Cardiac muscle cell (in vitro differentiated cells and primary cell): ENCODE measurements around the gene MORF4L2. TPM values are rescaled to one million over a fixed set of nuclear protein-coding genes. Genes with fewer than 3 reads are reported as not detected.

Experiments used
- DNase-seq, 2 donors: peaks; one replicate each; pipeline versions ENCODE4 v3.0.0 to v3.0.0-alpha.2; 2010 to 2017; ENCODE audit warnings: low read depth in 1 of 2, low spot score in 1 of 2
- H3K27ac ChIP-seq: fragments of 200-600 bp; sonication (generic); 2 replicates; pipeline ENCODE4 v1.5.1; 2016
- H3K27me3 ChIP-seq: fragments of 200-600 bp; sonication (generic); 2 replicates; pipeline ENCODE4 v1.6.0; 2016; ENCODE audit warnings: control low read depth
- H3K36me3 ChIP-seq: fragments of 200-600 bp; sonication (generic); 2 replicates; pipeline ENCODE4 v1.5.1; 2016; ENCODE audit warnings: control low read depth
- H3K4me1 ChIP-seq: fragments of 200-600 bp; sonication (generic); 2 replicates; pipeline ENCODE4 v1.8.1; 2017; ENCODE audit warnings: low read depth, mild to moderate bottlenecking, mixed run types
- H3K4me3 ChIP-seq: fragments of 200-600 bp; sonication (generic); 2 replicates; pipeline ENCODE4 v1.5.1; 2016; ENCODE audit warnings: mild to moderate bottlenecking
- H3K9me3 ChIP-seq: fragments of 200-600 bp; sonication (generic); 2 replicates; pipeline ENCODE4 v1.5.1; 2017; ENCODE audit warnings: low read depth, mild to moderate bottlenecking, control low read depth
- polyA plus RNA-seq: library from polyadenylated mRNA; unstranded; fragments of >200 nt; fragmentation: Nextera tagmentation; extraction: Ambion mirVana; gene quantifications from 2 replicates; pipeline ENCODE4 v1.2.1, GENCODE V29; 2016
- total RNA-seq: library from RNA; depleted of rRNA; stranded (reverse); fragments of >200 nt; gene quantifications from 2 replicates; pipeline ENCODE4 v1.2.3, GENCODE V29; 2016
- TF ChIP-seq, protein P1 (sequence below): IDR thresholded peaks from 2 replicates; pipeline ENCODE4 v1.5.1; 2012; ENCODE audit warnings: low read depth, mild to moderate bottlenecking, low read length

Gene MORF4L2
- total and polyA plus RNA-seq, 2 experiments from 2014 or later = 629 to 796 TPM

DNA sequence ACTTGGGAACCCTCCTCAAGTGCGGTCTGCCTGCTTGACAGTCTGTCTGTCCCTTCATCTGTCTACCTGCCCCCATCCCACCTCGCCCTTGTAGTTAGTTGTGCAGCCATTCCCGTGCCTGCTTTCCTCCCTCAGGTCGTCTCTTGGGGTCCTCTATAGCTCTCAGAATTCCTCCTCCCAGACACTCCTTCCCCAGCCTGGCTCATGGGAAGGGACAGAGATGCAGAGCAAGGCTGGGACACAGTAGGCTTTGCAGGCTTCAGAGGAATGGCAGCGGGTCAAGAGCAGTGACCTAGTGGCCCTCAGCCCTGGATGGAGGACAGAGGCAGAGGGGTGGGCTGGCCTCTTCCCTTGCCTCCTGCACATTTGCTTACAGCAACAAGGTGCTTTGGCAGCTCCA is 42.5 kb upstream of the MORF4L2 start:
- Histone ChIP-seq H3K27me3 (no peaks in the 10 kb centered on the region), H3K36me3 (no peaks in the 10 kb centered on the region), H3K4me3 (no peak overlapping the region), H3K9me3 (no peaks in the 10 kb centered on the region), H3K27ac (no peak overlapping the region), H3K4me1 (no peaks in the 10 kb centered on the region)
- TF ChIP-seq, protein P1, sequence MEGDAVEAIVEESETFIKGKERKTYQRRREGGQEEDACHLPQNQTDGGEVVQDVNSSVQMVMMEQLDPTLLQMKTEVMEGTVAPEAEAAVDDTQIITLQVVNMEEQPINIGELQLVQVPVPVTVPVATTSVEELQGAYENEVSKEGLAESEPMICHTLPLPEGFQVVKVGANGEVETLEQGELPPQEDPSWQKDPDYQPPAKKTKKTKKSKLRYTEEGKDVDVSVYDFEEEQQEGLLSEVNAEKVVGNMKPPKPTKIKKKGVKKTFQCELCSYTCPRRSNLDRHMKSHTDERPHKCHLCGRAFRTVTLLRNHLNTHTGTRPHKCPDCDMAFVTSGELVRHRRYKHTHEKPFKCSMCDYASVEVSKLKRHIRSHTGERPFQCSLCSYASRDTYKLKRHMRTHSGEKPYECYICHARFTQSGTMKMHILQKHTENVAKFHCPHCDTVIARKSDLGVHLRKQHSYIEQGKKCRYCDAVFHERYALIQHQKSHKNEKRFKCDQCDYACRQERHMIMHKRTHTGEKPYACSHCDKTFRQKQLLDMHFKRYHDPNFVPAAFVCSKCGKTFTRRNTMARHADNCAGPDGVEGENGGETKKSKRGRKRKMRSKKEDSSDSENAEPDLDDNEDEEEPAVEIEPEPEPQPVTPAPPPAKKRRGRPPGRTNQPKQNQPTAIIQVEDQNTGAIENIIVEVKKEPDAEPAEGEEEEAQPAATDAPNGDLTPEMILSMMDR = no peak
- no peak for DNase-seq

DNA sequence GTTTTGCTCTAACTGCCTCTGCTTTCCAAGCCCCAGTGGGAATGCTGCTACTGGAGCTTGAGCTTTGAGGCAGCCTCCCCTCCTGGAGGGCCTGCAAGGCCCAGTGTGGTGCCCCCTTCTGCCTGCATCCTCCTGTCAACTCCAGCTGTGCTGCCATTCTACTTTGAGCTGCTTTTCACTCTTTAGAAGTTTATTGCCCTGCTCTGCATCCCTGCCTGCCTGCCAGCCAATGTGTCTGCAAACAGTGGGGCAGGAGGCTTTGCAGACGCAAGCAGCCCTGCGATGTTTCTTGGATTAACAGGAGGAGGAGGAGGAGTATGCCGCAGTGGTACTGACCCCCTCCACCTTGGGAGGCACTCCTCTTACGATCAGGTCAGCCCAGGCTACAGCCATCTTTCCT is 40.6 kb upstream of the MORF4L2 start:
- H3K4me1 ChIP-seq = no peaks in the 10 kb centered on the region
- no peak for DNase-seq
- H3K27me3 ChIP-seq = no peaks in the 10 kb centered on the region
- H3K36me3 ChIP-seq = no peaks in the 10 kb centered on the region
- H3K9me3 ChIP-seq = no peaks in the 10 kb centered on the region
- TF ChIP-seq, protein P1 = no peak
- H3K4me3 ChIP-seq = no peak overlapping the region
- no peak overlapping the region for H3K27ac ChIP-seq

DNA sequence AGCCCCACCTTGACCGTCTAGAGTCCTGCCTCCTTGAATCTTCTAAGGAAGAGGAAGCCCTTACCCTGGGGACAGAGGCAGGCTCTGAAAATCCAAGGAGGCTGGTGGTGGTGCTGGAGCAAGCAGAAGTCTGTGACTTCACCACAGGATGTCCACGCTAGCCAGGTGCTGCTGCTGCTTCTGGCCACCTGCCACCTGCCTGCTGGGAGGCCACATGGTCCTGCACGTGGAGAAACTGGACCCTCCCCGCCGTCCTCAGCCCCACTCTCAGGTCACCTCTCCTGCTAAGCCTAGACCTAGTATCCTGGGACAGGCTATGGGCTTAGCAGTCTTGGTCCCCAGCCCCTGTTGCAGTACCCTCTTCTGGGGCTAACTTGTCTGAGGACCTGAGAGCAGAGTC is 40.0 kb upstream of the MORF4L2 start:
- Histone ChIP-seq H3K4me1 (no peaks in the 10 kb centered on the region), H3K9me3 (no peaks in the 10 kb centered on the region), H3K27ac (no peak overlapping the region), H3K27me3 (no peaks in the 10 kb centered on the region), H3K36me3 (no peaks in the 10 kb centered on the region), H3K4me3 (no peak overlapping the region)
- TF ChIP-seq, protein P1 = no peak
- no peak for DNase-seq

DNA sequence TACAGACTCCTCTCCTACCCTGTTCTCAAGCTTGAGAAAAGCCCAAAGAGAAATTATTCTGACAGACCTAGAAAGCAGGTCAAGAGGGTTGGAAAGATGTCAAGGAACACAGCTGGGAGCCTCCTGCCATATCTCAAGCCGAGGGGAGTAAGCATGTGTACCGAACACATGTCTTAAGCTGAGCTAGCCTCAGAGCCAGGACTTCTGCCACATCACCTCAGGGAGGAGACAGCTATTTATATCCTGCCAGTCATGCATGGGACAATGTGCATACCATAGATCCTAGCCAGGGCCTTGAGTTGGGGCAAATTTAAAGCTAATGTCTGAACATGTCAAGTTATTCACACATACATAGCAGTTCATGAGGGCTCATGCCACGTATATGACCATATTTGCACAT is 36.0 kb upstream of the MORF4L2 start:
- DNase-seq = peak in 1 of 2 donors; percentile 73

DNA sequence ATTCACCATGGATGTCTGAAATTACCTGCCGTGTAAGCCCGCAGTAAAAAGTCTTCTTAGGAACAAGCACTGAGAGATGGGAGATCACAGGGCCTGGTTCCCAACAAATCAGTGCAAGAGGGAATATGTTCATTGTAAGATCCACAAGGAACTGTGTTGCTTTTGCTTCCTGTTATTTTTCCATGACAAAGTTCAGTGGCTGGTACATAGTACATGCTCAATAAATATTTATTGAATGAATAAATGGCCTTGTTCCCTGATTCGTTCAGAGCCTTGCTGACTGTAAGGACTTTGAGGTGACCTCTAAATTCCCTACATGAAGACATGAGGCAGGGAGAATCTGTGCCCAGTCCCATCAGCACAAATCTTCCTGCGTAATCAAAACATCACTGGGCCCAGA is 31.6 kb upstream of the MORF4L2 start:
- TF ChIP-seq, protein P1 = no peak
- DNase-seq = no peak
- Histone ChIP-seq H3K36me3 (no peaks in the 10 kb centered on the region), H3K27me3 (no peaks in the 10 kb centered on the region), H3K4me1 (no peaks in the 10 kb centered on the region), H3K27ac (no peak overlapping the region), H3K9me3 (no peaks in the 10 kb centered on the region), H3K4me3 (no peak overlapping the region)

More for the DNA sequence above, 36.0 kb upstream of the MORF4L2 start:
- Histone ChIP-seq H3K4me3 (no peak overlapping the region), H3K36me3 (no peaks in the 10 kb centered on the region), H3K27ac (no peak overlapping the region), H3K9me3 (no peaks in the 10 kb centered on the region), H3K4me1 (no peaks in the 10 kb centered on the region), H3K27me3 (no peaks in the 10 kb centered on the region)
- TF ChIP-seq, protein P1 = no peak

DNA sequence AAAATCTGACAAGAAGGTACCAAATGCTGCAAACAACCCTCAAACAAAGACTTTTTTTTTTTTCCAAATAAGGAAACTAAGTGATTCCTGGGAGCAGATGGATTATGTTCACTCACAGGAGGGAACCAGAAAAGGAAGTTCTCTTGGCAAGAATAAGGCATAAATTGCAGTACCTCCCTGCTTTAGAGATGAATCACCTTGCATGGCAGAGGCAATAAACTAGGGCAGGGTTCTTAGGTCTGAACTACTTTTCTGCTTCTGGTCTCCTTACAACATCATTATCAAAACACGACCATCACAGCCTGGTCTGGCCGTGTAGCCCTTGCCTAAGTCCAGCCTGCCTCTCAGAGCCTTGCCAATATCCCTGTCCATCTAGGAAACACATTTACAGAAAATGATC is 30.5 kb upstream of the MORF4L2 start:
- peak in 1 of 2 donors; percentile 95 for DNase-seq
- H3K27ac ChIP-seq = no peak overlapping the region
- TF ChIP-seq, protein P1 = no peak
- H3K4me1 ChIP-seq = no peaks in the 10 kb centered on the region
- H3K27me3 ChIP-seq = no peaks in the 10 kb centered on the region
- H3K36me3 ChIP-seq = no peaks in the 10 kb centered on the region
- H3K4me3 ChIP-seq = no peak overlapping the region
- H3K9me3 ChIP-seq = no peaks in the 10 kb centered on the region
